ENCODE measurements around the gene PLS3.

PLS3 gene

DNA sequence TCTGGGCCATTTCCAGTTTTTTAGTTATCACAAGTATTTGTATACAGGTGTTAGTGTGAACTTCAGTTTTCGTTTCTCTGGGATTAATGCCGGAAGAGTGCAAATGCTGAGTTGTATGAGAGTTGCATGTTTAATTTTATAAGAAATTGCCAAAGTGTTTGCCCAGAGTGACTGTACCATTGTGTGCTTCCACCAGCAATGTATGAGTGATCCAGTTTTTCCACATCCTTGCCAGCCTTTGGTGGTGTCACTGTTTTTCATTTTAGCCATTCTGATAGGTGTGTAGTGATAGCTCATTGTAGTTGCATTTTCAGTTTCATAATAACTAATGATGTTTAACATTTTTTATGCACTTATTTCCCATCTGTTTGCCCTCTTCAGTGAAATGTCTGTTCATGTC lies 18.4 kb downstream of the PLS3 start:
- no peaks in the 10 kb centered on the region for H3K9me3 ChIP-seq (ENCODE audit: low read depth, low read length)
- H3K9ac ChIP-seq (ENCODE audit: insufficient read length): no peak overlapping the region
- H3K4me3 ChIP-seq: no peak overlapping the region
- H3K36me3 ChIP-seq (ENCODE audit: insufficient read depth, low read length): peaks cover 4% of the 10 kb centered on the region; the same call in 1 of the 2 replicates
- H3K27ac ChIP-seq: no peak overlapping the region
- no peak for TF ChIP-seq POLR2AphosphoS5 (IDR thresholded peaks at IDR 0.05; ENCODE audit: borderline replicate concordance, low read depth, low read length)
- no peak for TF ChIP-seq EZH2 (IDR thresholded peaks at IDR 0.05)
- no peak for TF ChIP-seq FOXP2 (optimal IDR thresholded peaks at IDR 0.05; ENCODE audit: control extremely low read depth, extremely low read length, insufficient read depth)
- DNase-seq (ENCODE audit: low read depth, low spot score): no peak

DNA sequence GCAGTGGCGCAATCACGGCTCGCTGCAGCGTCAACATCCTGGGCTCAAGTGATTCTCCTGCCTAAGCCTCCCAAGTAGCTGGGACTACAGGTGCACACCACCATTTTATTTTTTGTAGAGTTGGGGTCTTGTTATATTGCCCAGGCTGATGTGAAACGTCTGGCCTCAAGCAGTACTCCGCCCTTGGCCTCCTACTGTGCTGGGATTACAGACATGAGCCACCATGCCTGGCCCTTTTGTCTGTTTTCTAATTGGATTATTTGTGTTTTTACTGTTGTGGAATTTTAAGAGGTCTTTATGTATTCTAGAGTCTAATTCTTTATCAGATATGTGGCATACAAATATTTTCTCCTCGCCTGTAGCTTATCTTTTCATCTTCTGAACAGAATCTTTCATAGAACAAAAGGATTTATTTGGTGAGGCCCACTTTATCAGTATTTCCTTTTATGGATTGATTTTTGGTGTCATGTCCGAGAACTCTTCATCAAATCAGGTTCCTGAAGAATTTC lies 18.9 kb downstream of the PLS3 start:
- no peak overlapping the region for H3K4me3 ChIP-seq
- peaks cover 3% of the 10 kb centered on the region; the same call in 1 of the 2 replicates for H3K36me3 ChIP-seq (ENCODE audit: insufficient read depth, low read length)
- H3K9ac ChIP-seq (ENCODE audit: insufficient read length): no peak overlapping the region
- no peak overlapping the region for H3K27ac ChIP-seq
- no peaks in the 10 kb centered on the region for H3K9me3 ChIP-seq (ENCODE audit: low read depth, low read length)
- TF ChIP-seq FOXP2 (optimal IDR thresholded peaks at IDR 0.05; ENCODE audit: control extremely low read depth, extremely low read length, insufficient read depth): no peak
- no peak for TF ChIP-seq POLR2AphosphoS5 (IDR thresholded peaks at IDR 0.05; ENCODE audit: borderline replicate concordance, low read depth, low read length)
- no peak for TF ChIP-seq EZH2 (IDR thresholded peaks at IDR 0.05)
- DNase-seq (ENCODE audit: low read depth, low spot score): no peak

DNA sequence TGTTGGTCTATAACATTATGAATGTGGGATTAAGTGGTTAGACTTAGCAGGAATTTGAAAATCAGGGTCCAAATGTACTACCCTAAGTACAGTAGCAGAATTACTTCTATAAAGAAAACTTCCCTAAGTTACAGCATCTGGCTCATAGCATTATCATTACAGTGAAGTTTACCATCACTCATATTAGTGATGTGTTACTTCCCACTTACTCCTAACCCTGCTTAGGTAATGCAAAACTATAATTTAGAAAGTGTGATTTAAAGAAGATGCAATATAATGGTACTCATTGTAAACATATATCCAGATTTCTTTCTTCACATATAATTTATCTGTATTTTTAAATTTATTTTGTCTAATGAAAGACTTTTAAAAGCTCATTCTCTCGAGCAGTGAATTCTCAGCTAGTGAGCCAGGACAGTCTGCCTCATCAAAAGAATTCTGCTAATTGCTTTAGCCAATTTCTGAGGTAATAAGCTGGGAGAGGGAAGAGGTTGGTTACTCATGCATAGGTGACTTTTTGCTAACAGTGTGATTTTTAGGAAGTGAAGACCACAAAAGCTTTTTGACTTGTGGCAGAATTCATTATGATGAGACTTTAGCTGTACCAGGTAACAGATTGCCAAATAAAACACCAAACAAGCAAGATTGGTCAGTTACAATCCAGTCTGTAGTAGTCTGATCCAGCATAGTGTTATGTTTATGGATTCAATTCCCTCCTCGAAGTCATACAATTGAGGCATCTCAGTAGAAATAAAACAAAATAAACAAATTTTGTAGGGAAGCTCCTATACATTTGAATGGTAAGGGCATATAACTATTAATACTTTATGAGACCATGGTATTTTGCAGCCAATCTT lies 21.0 kb downstream of the PLS3 start:
- no peaks in the 10 kb centered on the region for H3K9me3 ChIP-seq (ENCODE audit: low read depth, low read length)
- no peak for TF ChIP-seq POLR2AphosphoS5 (IDR thresholded peaks at IDR 0.05; ENCODE audit: borderline replicate concordance, low read depth, low read length)
- TF ChIP-seq FOXP2 (optimal IDR thresholded peaks at IDR 0.05; ENCODE audit: control extremely low read depth, extremely low read length, insufficient read depth): no peak
- TF ChIP-seq EZH2 (IDR thresholded peaks at IDR 0.05): no peak
- no peak overlapping the region for H3K9ac ChIP-seq (ENCODE audit: insufficient read length)
- H3K4me3 ChIP-seq: no peak overlapping the region
- H3K36me3 ChIP-seq (ENCODE audit: insufficient read depth, low read length): no peaks in the 10 kb centered on the region
- H3K27ac ChIP-seq: no peak overlapping the region
- DNase-seq (ENCODE audit: low read depth, low spot score): no peak

DNA sequence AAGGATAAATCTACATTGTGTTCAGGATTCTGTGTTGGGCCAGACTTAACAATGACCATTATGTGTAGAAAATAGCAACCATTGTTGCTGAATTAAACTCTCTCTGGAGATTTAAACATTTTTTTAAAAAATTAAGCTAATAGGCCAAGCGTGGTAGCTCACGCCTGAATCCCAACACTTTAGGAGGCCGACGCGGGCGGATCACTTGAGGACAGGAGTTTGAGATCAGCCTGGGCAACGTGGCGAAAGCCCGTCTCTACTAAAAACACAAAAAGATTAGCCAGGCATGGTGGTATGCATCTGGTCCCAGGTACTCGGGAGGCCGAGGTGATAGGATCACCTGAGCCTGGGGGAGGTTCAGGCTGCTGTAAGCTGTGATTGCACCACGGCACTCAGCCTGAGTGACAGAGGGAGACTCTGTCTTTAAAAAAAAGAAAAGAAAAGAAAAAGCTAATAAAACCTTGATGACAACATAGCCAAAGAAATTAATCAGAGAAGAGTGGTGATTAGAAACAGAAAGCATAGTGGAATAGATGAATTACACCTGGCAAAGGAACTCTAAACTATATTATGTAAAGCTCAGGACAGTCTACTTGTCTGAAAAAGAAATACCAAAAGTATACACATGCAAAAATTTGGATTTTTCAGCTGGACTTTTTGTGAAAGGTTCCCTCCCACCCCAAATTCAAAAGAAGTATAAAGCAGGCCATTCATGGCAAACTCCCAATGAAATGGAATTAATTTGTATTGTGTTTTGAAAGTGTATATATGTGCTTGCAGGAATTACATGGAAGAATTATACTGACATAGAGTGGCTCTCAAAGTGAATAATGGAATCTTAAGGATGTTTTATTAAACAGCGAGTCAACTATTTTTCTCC lies 21.9 kb downstream of the PLS3 start:
- no peak for DNase-seq (ENCODE audit: low read depth, low spot score)
- Histone ChIP-seq H3K36me3 (ENCODE audit: insufficient read depth, low read length) (no peaks in the 10 kb centered on the region), H3K4me3 (peak overlapping the region; percentile 21; the same call in 1 of the 2 replicates), H3K9me3 (ENCODE audit: low read depth, low read length) (no peaks in the 10 kb centered on the region), H3K9ac (ENCODE audit: insufficient read length) (no peak overlapping the region), H3K27ac (peak overlapping the region; percentile 25; the same call in 1 of the 2 replicates)
- TF ChIP-seq EZH2 (IDR thresholded peaks at IDR 0.05) (no peak), POLR2AphosphoS5 (IDR thresholded peaks at IDR 0.05; ENCODE audit: borderline replicate concordance, low read depth, low read length) (no peak), FOXP2 (optimal IDR thresholded peaks at IDR 0.05; ENCODE audit: control extremely low read depth, extremely low read length, insufficient read depth) (no peak)

- H3K9me3 ChIP-seq (ENCODE audit: low read depth, low read length): no peaks in the 10 kb centered on the region
- TF ChIP-seq FOXP2 (optimal IDR thresholded peaks at IDR 0.05; ENCODE audit: control extremely low read depth, extremely low read length, insufficient read depth) (no peak), EZH2 (IDR thresholded peaks at IDR 0.05) (no peak), POLR2AphosphoS5 (IDR thresholded peaks at IDR 0.05; ENCODE audit: borderline replicate concordance, low read depth, low read length) (no peak)
- H3K4me3 ChIP-seq: peak overlapping the region; percentile 21; the same call in 1 of the 2 replicates
- no peak overlapping the region for H3K9ac ChIP-seq (ENCODE audit: insufficient read length)
- DNase-seq (ENCODE audit: low read depth, low spot score): no peak
- peak overlapping the region; percentile 25; the same call in 1 of the 2 replicates for H3K27ac ChIP-seq
- H3K36me3 ChIP-seq (ENCODE audit: insufficient read depth, low read length): no peaks in the 10 kb centered on the region
These were observed 22.6 kb downstream of the PLS3 start for GRCh38 chrX:115583496-115584004.

- H3K9ac ChIP-seq (ENCODE audit: insufficient read length): no peak overlapping the region
- H3K36me3 ChIP-seq (ENCODE audit: insufficient read depth, low read length): no peaks in the 10 kb centered on the region
- TF ChIP-seq FOXP2 (optimal IDR thresholded peaks at IDR 0.05; ENCODE audit: control extremely low read depth, extremely low read length, insufficient read depth) (no peak), POLR2AphosphoS5 (IDR thresholded peaks at IDR 0.05; ENCODE audit: borderline replicate concordance, low read depth, low read length) (no peak), EZH2 (IDR thresholded peaks at IDR 0.05) (no peak)
- no peak overlapping the region for H3K4me3 ChIP-seq
- no peaks in the 10 kb centered on the region for H3K9me3 ChIP-seq (ENCODE audit: low read depth, low read length)
- H3K27ac ChIP-seq: no peak overlapping the region
- no peak for DNase-seq (ENCODE audit: low read depth, low spot score)
These were observed 23.7 kb downstream of the PLS3 start for GRCh38 chrX:115584696-115585095.

DNA sequence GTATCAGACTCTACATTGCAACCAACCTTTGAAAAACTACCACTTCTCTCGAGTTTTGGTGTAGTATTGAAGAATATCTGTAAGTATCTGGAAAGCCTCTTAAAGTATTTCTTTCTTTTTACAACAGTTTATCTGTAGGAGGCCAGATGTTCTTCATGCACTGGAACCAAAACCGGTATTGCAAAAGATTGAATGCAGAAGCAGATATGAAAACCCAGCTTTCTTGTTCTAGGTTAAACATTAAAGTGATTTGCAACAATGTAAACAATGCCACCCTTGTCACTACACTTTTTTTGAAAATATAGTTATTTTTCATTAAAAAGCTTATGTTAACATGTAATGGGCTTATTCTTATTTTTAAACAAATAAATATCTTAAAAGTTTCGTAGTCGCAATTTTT lies 27.2 kb downstream of the PLS3 start:
- peak overlapping the region; percentile 54 for H3K27ac ChIP-seq
- no peak overlapping the region for H3K9ac ChIP-seq (ENCODE audit: insufficient read length)
- TF ChIP-seq EZH2 (IDR thresholded peaks at IDR 0.05) (no peak), POLR2AphosphoS5 (IDR thresholded peaks at IDR 0.05; ENCODE audit: borderline replicate concordance, low read depth, low read length) (no peak), FOXP2 (optimal IDR thresholded peaks at IDR 0.05; ENCODE audit: control extremely low read depth, extremely low read length, insufficient read depth) (no peak)
- H3K36me3 ChIP-seq (ENCODE audit: insufficient read depth, low read length): no peaks in the 10 kb centered on the region
- H3K4me3 ChIP-seq: peak overlapping the region; percentile 9; the same call in 1 of the 2 replicates
- no peaks in the 10 kb centered on the region for H3K9me3 ChIP-seq (ENCODE audit: low read depth, low read length)
- DNase-seq (ENCODE audit: low read depth, low spot score): no peak
